Measurements from ENCODE around the gene HOOK1. TPM values are rescaled to one million over a fixed set of nuclear protein-coding genes. Genes with fewer than 3 reads are reported as not detected.

Gene HOOK1
- total and polyA plus RNA-seq, 2 of the 13 experiments (the other 11 are each of a cell fraction or from before 2014, with no cell fraction given) = 11.3 to 24.2 TPM

DNA sequence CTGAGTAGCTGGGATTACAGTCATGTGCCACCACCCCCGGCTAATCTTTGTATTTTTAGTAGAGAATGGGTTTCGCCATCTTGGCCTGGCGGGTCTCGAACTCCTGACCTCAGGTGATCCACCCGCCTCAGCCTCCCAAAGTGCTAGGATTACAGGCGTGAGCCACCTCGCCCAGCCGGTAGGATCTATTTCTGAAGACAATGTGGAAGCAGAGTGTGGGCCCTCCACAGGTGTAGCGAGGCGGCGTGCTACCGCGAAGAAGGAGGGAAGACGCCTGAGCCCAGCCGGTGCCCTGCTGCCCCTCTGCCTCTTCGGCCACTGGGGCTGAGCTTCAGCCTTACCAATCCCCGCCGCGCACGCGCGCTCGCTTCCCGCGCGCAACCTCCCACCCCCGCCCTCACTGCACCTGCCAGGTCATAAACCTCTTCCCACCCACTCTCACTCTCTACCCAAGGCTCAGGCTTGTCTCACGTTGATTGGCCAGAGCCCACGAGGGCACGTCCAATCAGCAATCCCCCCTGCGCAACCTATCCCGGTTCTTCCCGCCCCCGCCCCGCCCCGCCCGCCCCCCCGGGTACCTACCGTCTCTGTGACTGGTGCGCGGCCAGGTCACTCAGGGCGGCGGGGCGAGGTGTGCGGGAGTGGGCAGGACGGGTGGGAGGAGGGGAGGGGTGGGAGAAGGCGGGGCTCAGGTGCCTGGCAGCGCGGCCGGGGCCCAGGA lies 409 bp upstream of the HOOK1 start (continued):
- TF ChIP-seq, protein P1, sequence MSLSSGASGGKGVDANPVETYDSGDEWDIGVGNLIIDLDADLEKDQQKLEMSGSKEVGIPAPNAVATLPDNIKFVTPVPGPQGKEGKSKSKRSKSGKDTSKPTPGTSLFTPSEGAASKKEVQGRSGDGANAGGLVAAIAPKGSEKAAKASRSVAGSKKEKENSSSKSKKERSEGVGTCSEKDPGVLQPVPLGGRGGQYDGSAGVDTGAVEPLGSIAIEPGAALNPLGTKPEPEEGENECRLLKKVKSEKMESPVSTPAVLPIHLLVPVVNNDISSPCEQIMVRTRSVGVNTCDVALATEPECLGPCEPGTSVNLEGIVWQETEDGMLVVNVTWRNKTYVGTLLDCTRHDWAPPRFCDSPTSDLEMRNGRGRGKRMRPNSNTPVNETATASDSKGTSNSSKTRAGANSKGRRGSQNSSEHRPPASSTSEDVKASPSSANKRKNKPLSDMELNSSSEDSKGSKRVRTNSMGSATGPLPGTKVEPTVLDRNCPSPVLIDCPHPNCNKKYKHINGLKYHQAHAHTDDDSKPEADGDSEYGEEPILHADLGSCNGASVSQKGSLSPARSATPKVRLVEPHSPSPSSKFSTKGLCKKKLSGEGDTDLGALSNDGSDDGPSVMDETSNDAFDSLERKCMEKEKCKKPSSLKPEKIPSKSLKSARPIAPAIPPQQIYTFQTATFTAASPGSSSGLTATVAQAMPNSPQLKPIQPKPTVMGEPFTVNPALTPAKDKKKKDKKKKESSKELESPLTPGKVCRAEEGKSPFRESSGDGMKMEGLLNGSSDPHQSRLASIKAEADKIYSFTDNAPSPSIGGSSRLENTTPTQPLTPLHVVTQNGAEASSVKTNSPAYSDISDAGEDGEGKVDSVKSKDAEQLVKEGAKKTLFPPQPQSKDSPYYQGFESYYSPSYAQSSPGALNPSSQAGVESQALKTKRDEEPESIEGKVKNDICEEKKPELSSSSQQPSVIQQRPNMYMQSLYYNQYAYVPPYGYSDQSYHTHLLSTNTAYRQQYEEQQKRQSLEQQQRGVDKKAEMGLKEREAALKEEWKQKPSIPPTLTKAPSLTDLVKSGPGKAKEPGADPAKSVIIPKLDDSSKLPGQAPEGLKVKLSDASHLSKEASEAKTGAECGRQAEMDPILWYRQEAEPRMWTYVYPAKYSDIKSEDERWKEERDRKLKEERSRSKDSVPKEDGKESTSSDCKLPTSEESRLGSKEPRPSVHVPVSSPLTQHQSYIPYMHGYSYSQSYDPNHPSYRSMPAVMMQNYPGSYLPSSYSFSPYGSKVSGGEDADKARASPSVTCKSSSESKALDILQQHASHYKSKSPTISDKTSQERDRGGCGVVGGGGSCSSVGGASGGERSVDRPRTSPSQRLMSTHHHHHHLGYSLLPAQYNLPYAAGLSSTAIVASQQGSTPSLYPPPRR (CRISPR knock-in tag; IDR thresholded peaks at IDR 0.05; ENCODE audit: borderline replicate concordance) = 0 out of 2 replicates have a peak, but pooled peaks have one; percentile 27
- TF ChIP-seq HOXD1 (CRISPR knock-in tag; IDR thresholded peaks at IDR 0.05) (no peak), IRX3 (CRISPR knock-in tag; IDR thresholded peaks at IDR 0.05; ENCODE audit: borderline replicate concordance, low read depth) (no peak), ZFP37 (CRISPR knock-in tag; IDR thresholded peaks at IDR 0.05; ENCODE audit: borderline replicate concordance) (no peak; the same call in 1 of the 2 replicates), KLF11 (CRISPR knock-in tag; IDR thresholded peaks at IDR 0.05) (no peak), HDAC2 (CRISPR knock-in tag; IDR thresholded peaks at IDR 0.05) (peak; percentile 45), RFXANK (CRISPR knock-in tag; IDR thresholded peaks at IDR 0.05) (no peak), BORCS8-MEF2B (CRISPR knock-in tag; IDR thresholded peaks at IDR 0.05) (peak; percentile 25; the same call in 1 of the 2 replicates), ZNF138 (CRISPR knock-in tag; IDR thresholded peaks at IDR 0.05; ENCODE audit: low read depth) (no peak), CBX1 (IDR thresholded peaks at IDR 0.05; ENCODE audit: low read depth) (peak; percentile 73), ZBTB1 (CRISPR knock-in tag; IDR thresholded peaks at IDR 0.05; ENCODE audit: borderline replicate concordance) (no peak), ZBTB7B (CRISPR knock-in tag; IDR thresholded peaks at IDR 0.05) (no peak), ZNF326 (CRISPR knock-in tag; IDR thresholded peaks at IDR 0.05; ENCODE audit: borderline replicate concordance) (no peak), PRMT3 (CRISPR knock-in tag; IDR thresholded peaks at IDR 0.05; ENCODE audit: borderline replicate concordance, low read depth) (no peak), ZNF354B (CRISPR knock-in tag; IDR thresholded peaks at IDR 0.05) (no peak), KDM1A (CRISPR knock-in tag; IDR thresholded peaks at IDR 0.05) (peak; percentile 83; the same call in 1 of the 2 replicates), MTF1 (CRISPR knock-in tag; IDR thresholded peaks at IDR 0.05) (no peak), MED1 (CRISPR knock-in tag; IDR thresholded peaks at IDR 0.05) (peak; percentile 33; the same call in 1 of the 2 replicates), CENPT (CRISPR knock-in tag; IDR thresholded peaks at IDR 0.05; ENCODE audit: low read depth) (no peak), ZFY (CRISPR knock-in tag; IDR thresholded peaks at IDR 0.05) (0 out of 2 replicates have a peak, but pooled peaks have one; percentile 7), FOXO1 (CRISPR knock-in tag; IDR thresholded peaks at IDR 0.05) (peak; percentile 30; the same call in 1 of the 2 replicates), ZNF558 (CRISPR knock-in tag; IDR thresholded peaks at IDR 0.05; ENCODE audit: borderline replicate concordance) (0 out of 2 replicates have a peak, but pooled peaks have one; percentile 19), FUBP1 (CRISPR knock-in tag; IDR thresholded peaks at IDR 0.05; ENCODE audit: borderline replicate concordance) (no peak), ZNF570 (CRISPR knock-in tag; IDR thresholded peaks at IDR 0.05; ENCODE audit: borderline replicate concordance) (no peak), SUZ12 (IDR thresholded peaks at IDR 0.05; ENCODE audit: low read depth, low read length) (no peak)

Data from HepG2 (cell line).